Fibroblast of lung (primary cell): ENCODE results near the gene APOL4.

Experiments
- EZH2 ChIP-seq: IDR thresholded peaks from 2 replicates; pipeline ENCODE4 v1.5.1; 2012; ENCODE audit warnings: low read length, control low read depth, mild to moderate bottlenecking; ENCODE audit errors: missing control alignments
- TF ChIP-seq, protein P1 (sequence below), 2 donors: IDR thresholded peaks in 1 of 2; conservative IDR thresholded peaks in 1 of 2; 1 replicate in 1 of 2; 2 replicates in 1 of 2; pipeline ENCODE4 v1.5.1; 2011 to 2012; ENCODE audit warnings: low read length in 2 of 2, control low read depth in 1 of 2, inconsistent platforms in 1 of 2, low read depth in 1 of 2, mild to moderate bottlenecking in 1 of 2

DNA sequence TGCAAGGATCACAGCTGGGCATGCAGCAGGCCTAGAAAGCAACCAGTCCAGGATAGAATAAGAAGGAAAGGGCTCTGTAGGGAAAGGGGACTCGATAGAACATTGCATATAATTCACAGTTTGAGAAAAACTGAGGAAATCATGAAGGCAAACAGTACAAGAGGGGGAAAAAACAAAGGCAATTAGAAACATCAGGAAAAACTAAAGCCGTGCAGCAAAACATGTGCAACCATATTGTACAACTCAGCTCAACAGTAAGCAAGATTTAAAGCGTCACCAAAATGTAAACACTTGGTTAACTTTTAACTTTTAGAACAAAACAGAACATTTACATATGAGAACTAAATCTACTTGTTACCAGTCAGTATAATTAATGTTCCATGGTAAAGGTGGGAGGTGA is 49.5 kb downstream of the APOL4 start:
- no peak for TF ChIP-seq EZH2
- TF ChIP-seq, protein P1, sequence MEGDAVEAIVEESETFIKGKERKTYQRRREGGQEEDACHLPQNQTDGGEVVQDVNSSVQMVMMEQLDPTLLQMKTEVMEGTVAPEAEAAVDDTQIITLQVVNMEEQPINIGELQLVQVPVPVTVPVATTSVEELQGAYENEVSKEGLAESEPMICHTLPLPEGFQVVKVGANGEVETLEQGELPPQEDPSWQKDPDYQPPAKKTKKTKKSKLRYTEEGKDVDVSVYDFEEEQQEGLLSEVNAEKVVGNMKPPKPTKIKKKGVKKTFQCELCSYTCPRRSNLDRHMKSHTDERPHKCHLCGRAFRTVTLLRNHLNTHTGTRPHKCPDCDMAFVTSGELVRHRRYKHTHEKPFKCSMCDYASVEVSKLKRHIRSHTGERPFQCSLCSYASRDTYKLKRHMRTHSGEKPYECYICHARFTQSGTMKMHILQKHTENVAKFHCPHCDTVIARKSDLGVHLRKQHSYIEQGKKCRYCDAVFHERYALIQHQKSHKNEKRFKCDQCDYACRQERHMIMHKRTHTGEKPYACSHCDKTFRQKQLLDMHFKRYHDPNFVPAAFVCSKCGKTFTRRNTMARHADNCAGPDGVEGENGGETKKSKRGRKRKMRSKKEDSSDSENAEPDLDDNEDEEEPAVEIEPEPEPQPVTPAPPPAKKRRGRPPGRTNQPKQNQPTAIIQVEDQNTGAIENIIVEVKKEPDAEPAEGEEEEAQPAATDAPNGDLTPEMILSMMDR (conservative IDR thresholded peaks at IDR 0.05 in 1 of 2, IDR thresholded peaks at IDR 0.05 in 1 of 2; ENCODE audit: low read depth in 1 of 2, low read length in 2 of 2): no peak
